Astrocyte (in vitro differentiated cells and primary cell): ENCODE results near the gene HDAC10. TPM values are rescaled to one million over a fixed set of nuclear protein-coding genes. Genes with fewer than 3 reads are reported as not detected.

Experiments
- DNase-seq: peaks from one replicate; pipeline ENCODE4 v3.0.0-alpha.2; 2010; ENCODE audit warnings: low read depth
- FAIRE-seq: peaks from 2 replicates; lab custom pipeline; 2011; peaks lifted over from hg19 to GRCh38; lab: Jason Lieb, UNC
- H2AFZ ChIP-seq: 2 replicates; pipeline ENCODE4 v1.6.0; 2012; ENCODE audit warnings: low read depth, low read length, inconsistent platforms
- H3K27ac ChIP-seq: 2 replicates; pipeline ENCODE4 v1.5.1; 2011; ENCODE audit warnings: low read depth, low read length, inconsistent platforms
- H3K27me3 ChIP-seq: 2 replicates; pipeline ENCODE4 v1.6.0; 2011; ENCODE audit warnings: low read length, inconsistent platforms; ENCODE audit not compliant: insufficient read depth
- H3K36me3 ChIP-seq: 2 replicates; pipeline ENCODE4 v1.5.1; 2011; ENCODE audit warnings: low read length, inconsistent platforms; ENCODE audit not compliant: insufficient read depth
- H3K4me1 ChIP-seq: 2 replicates; pipeline ENCODE4 v1.5.1; 2011; ENCODE audit warnings: low read length, inconsistent platforms; ENCODE audit not compliant: insufficient read depth
- H3K4me2 ChIP-seq: 2 replicates; pipeline ENCODE4 v1.6.0; 2012; ENCODE audit warnings: low read length, inconsistent platforms
- H3K4me3 ChIP-seq: 2 replicates; pipeline ENCODE4 v1.5.1; 2011; ENCODE audit warnings: low read depth, mild to moderate bottlenecking, low read length, inconsistent platforms; ENCODE audit not compliant: insufficient read depth
- H3K79me2 ChIP-seq: 2 replicates; pipeline ENCODE4 v1.6.0; 2012; ENCODE audit warnings: mild to moderate bottlenecking, low read length, inconsistent platforms; ENCODE audit not compliant: insufficient read depth
- H3K9ac ChIP-seq: 2 replicates; pipeline ENCODE4 v1.6.0; 2012; ENCODE audit warnings: mild to moderate bottlenecking, low read length, inconsistent platforms
- H3K9me3 ChIP-seq: 2 replicates; pipeline ENCODE4 v1.5.1; 2012; ENCODE audit warnings: low read depth, mild to moderate bottlenecking, low read length, inconsistent platforms; ENCODE audit not compliant: insufficient read depth
- H4K20me1 ChIP-seq: 2 replicates; pipeline ENCODE4 v1.6.0; 2012; ENCODE audit warnings: low read length, inconsistent platforms; ENCODE audit not compliant: insufficient read depth
- H3K27ac Mint-ChIP-seq: one replicate; pipeline ENCODE4 v1.8.0; 2021; ENCODE audit warnings: mild to moderate bottlenecking, mixed read lengths; ENCODE audit not compliant: unreplicated experiment
- H3K27me3 Mint-ChIP-seq: one replicate; pipeline ENCODE4 v1.8.0; 2021; ENCODE audit warnings: low read depth, mixed read lengths; ENCODE audit not compliant: unreplicated experiment
- H3K36me3 Mint-ChIP-seq: one replicate; pipeline ENCODE4 v1.8.0; 2021; ENCODE audit warnings: low read depth, mixed read lengths; ENCODE audit not compliant: unreplicated experiment
- H3K4me1 Mint-ChIP-seq: one replicate; pipeline ENCODE4 v1.8.0; 2021; ENCODE audit warnings: low read depth, mixed read lengths; ENCODE audit not compliant: unreplicated experiment
- H3K4me3 Mint-ChIP-seq: one replicate; pipeline ENCODE4 v1.8.0; 2021; ENCODE audit warnings: mild to moderate bottlenecking, moderate library complexity, mixed read lengths; ENCODE audit not compliant: unreplicated experiment
- H3K9me3 Mint-ChIP-seq: one replicate; pipeline ENCODE4 v1.8.0; 2021; ENCODE audit warnings: mild to moderate bottlenecking, mixed read lengths; ENCODE audit not compliant: unreplicated experiment
- EZH2 ChIP-seq: IDR thresholded peaks from 2 replicates; pipeline ENCODE4 v1.6.1; 2012; ENCODE audit warnings: mild to moderate bottlenecking, low read length, inconsistent platforms; ENCODE audit not compliant: insufficient read depth
- total RNA-seq: library from RNA; stranded (reverse); gene quantifications from 2 replicates; pipeline ENCODE4 v1.2.1, GENCODE V29; 2021
- TF ChIP-seq, protein P1 (sequence below): IDR thresholded peaks from 2 replicates; pipeline ENCODE4 v1.5.1; 2011; ENCODE audit warnings: low read depth, mild to moderate bottlenecking, inconsistent platforms, low read length, moderate library complexity; ENCODE audit not compliant: insufficient read depth

The HDAC10 gene
- total RNA-seq, 1 donor from 2014 or later = 46.5 TPM

DNA sequence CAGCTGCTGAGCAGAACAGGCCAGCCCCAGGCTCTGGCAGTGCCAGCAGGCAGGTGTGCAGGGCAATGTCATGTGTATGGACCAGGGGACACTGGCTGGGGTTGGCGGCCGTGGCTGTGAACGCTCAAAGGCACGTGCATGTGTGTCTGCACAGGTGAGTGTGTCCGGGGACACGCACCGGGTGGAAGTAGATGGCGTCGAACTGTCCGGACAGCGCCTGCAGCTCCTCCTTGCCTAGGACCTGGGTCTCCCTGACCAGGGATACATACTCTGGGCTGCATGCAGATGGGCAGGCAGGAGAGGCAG, 863 bp downstream of the HDAC10 start:
- Histone ChIP-seq H3K4me2 (peak overlapping the region; percentile 99), H3K27ac (no peak overlapping the region), H2AFZ (no peak overlapping the region), H3K36me3 (no peaks in the 10 kb centered on the region), H3K9me3 (no peaks in the 10 kb centered on the region), H3K4me3 (peak overlapping the region; percentile 75), H3K9ac (peak overlapping the region; percentile 89), H3K27me3 (no peaks in the 10 kb centered on the region), H4K20me1 (peaks cover 48% of the 10 kb centered on the region), H3K4me1 (peaks cover 30% of the 10 kb centered on the region), H3K79me2 (peaks cover 40% of the 10 kb centered on the region)
- H3K4me3 Mint-ChIP-seq = peak overlapping the region; percentile 81
- DNase-seq (no peak), FAIRE-seq (no peak)
- H3K36me3 Mint-ChIP-seq = peaks cover 5% of the 10 kb centered on the region
- no peaks in the 10 kb centered on the region for H3K27me3 Mint-ChIP-seq
- no peaks in the 10 kb centered on the region for H3K9me3 Mint-ChIP-seq
- H3K27ac Mint-ChIP-seq = no peak overlapping the region
- peaks cover 2% of the 10 kb centered on the region for H3K4me1 Mint-ChIP-seq
- no peak for TF ChIP-seq EZH2
- TF ChIP-seq, protein P1, sequence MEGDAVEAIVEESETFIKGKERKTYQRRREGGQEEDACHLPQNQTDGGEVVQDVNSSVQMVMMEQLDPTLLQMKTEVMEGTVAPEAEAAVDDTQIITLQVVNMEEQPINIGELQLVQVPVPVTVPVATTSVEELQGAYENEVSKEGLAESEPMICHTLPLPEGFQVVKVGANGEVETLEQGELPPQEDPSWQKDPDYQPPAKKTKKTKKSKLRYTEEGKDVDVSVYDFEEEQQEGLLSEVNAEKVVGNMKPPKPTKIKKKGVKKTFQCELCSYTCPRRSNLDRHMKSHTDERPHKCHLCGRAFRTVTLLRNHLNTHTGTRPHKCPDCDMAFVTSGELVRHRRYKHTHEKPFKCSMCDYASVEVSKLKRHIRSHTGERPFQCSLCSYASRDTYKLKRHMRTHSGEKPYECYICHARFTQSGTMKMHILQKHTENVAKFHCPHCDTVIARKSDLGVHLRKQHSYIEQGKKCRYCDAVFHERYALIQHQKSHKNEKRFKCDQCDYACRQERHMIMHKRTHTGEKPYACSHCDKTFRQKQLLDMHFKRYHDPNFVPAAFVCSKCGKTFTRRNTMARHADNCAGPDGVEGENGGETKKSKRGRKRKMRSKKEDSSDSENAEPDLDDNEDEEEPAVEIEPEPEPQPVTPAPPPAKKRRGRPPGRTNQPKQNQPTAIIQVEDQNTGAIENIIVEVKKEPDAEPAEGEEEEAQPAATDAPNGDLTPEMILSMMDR = no peak

DNA sequence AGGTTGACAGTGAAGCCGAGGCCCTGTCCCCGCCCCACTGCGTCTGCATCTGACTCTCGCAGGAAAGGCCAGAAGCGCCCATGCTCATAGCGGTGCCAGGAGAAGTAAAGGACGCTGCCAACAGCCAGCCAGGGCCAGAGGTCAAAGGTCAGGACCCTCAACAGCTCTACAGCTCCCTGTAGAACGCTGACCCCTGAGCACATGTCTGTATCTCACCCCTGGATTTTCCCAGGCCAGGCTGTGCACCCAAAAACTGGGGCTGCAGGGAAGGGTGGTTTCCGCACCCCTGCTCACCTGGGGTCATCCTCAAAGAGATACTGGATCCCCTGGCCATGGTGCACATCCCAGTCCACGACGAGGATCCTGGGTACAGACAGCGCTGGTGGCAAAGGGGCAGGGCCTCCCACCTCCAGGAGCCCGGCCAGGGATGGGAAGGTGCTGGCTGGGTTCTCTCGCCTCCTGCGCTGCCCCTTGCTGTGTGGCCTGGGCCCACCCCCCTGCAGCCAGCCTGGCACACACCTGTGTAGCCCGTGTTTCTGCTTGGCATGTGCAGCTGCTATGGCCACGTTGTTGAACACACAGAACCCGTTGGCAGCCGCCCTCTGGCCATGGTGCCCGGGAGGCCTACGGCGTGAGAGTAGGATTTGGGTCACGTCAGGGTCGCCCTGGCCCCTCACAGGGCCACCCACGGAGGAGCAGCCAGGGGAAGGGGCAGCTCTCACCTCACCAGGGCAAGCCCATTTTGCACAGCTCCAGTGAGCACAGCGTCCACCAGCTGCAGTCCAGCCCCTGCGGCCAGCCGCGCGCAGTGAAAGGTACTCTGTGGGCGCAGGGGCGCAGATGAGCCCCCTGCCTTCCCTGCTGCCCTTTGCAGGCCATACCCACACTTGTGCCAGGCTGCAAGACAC, 1.5 kb downstream of the HDAC10 start:
- FAIRE-seq (no peak), DNase-seq (no peak)
- no peaks in the 10 kb centered on the region for H3K9me3 Mint-ChIP-seq
- Histone ChIP-seq H4K20me1 (peaks cover 44% of the 10 kb centered on the region), H3K4me1 (peaks cover 30% of the 10 kb centered on the region), H3K27me3 (no peaks in the 10 kb centered on the region), H3K36me3 (no peaks in the 10 kb centered on the region), H3K9ac (peak overlapping the region; percentile 89), H3K79me2 (peaks cover 43% of the 10 kb centered on the region), H3K4me2 (peak overlapping the region; percentile 99), H3K27ac (no peak overlapping the region), H2AFZ (no peak overlapping the region), H3K4me3 (no peak overlapping the region), H3K9me3 (no peaks in the 10 kb centered on the region)
- H3K36me3 Mint-ChIP-seq = peaks cover 3% of the 10 kb centered on the region
- no peaks in the 10 kb centered on the region for H3K27me3 Mint-ChIP-seq
- TF ChIP-seq, protein P1 = no peak
- no peak for TF ChIP-seq EZH2
- H3K4me3 Mint-ChIP-seq = peak overlapping the region; percentile 81
- no peak overlapping the region for H3K27ac Mint-ChIP-seq
- H3K4me1 Mint-ChIP-seq = peaks cover 2% of the 10 kb centered on the region
